ENCODE results near the gene TP53I11.

DNA sequence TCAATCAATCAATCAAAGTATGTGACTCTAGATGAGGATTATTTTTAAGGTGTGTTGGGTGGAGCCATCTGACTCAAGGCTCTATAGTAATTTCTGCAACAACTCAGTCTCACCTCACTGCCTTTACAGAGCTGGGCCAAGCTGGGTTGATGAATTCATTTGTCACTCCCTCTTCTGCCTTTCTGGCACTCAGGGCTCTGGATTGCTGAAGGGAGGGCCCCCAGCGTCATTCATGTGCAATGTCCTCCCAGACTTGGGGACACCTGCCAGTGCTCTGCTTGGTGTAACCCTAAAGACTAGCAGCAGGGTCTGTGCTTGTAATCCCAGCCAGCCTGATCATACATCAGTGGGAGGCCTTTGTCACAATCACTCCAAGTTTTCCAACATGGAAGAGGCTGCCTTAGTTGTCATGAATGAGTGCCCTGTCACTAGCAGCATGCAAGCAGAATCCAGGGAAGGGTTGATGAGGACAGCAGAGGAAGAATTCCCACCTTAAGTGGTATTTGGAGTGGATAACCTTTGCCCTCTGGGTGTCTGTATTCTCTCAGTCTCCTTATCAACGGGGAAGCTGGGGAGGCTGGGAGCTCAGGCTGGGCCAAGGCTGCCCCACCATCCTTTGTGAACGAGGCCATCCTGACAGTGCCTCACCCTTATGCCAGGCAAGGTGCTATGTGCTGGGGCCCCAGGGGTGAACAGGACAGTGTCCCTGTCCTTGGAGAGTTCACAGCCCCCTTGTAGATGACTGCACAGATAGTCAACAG lies 2.0 kb upstream of the TP53I11 start:
- TF ChIP-seq CTCF (IDR thresholded peaks at IDR 0.05) (no peak), EP300 (IDR thresholded peaks at IDR 0.05) (no peak)

Measured in gastroesophageal sphincter (tissue), 3 donors.